ENCODE measurements around the gene PHACTR3. TPM values are rescaled to one million over a fixed set of nuclear protein-coding genes. Genes with fewer than 3 reads are reported as not detected.

Gene PHACTR3
- total RNA-seq, 2 donors from 2014 or later: 0.13 TPM; not detected in 1

- Mint-ChIP-seq H3K9me3 (no peaks in the 10 kb centered on the region), H3K4me1 (no peaks in the 10 kb centered on the region), H3K27ac (no peak overlapping the region), H3K27me3 (ENCODE audit: insufficient read depth) (peaks cover 11% of the 10 kb centered on the region), H3K4me3 (no peak overlapping the region), H3K36me3 (ENCODE audit: low read depth) (no peaks in the 10 kb centered on the region)
- Histone ChIP-seq H3K36me3 (ENCODE audit: control insufficient read depth, insufficient read depth, low read length) (no peaks in the 10 kb centered on the region), H3K27me3 (ENCODE audit: control insufficient read depth, insufficient read depth, low read length, poor library complexity, severe bottlenecking) (no peaks in the 10 kb centered on the region), H3K9ac (ENCODE audit: extremely low read depth, low read length, poor library complexity, severe bottlenecking) (no peak overlapping the region), H3K4me3 (ENCODE audit: low read length) (no peak overlapping the region), H3K27ac (ENCODE audit: low read depth, low read length) (no peak overlapping the region), H3K4me1 (ENCODE audit: control insufficient read depth, insufficient read depth, low read length) (no peaks in the 10 kb centered on the region), H3K9me3 (ENCODE audit: control insufficient read depth, low read length) (no peaks in the 10 kb centered on the region)
- DNase-seq: peak; percentile 41
- peak; percentile 20 for TF ChIP-seq CTCF (conservative IDR thresholded peaks at IDR 0.05)
- 74 to 75% methylated on average over 6 to 8 of the region's 8 CpGs for WGBS, 2 experiments (ENCODE audit: insufficient coverage in 1 of 2, insufficient read length in 1 of 2)
Observed at GRCh38 chr20:59824711-59825562, 220.6 kb downstream of the PHACTR3 start.

GRCh38 chr20:59825563-59825920, 221.2 kb downstream of the PHACTR3 start:
- H3K36me3 Mint-ChIP-seq (ENCODE audit: low read depth): no peaks in the 10 kb centered on the region
- Histone ChIP-seq H3K4me1 (ENCODE audit: control insufficient read depth, insufficient read depth, low read length) (no peaks in the 10 kb centered on the region), H3K27me3 (ENCODE audit: control insufficient read depth, insufficient read depth, low read length, poor library complexity, severe bottlenecking) (no peaks in the 10 kb centered on the region), H3K9ac (ENCODE audit: extremely low read depth, low read length, poor library complexity, severe bottlenecking) (no peak overlapping the region), H3K4me3 (ENCODE audit: low read length) (no peak overlapping the region), H3K9me3 (ENCODE audit: control insufficient read depth, low read length) (no peaks in the 10 kb centered on the region), H3K36me3 (ENCODE audit: control insufficient read depth, insufficient read depth, low read length) (no peaks in the 10 kb centered on the region), H3K27ac (ENCODE audit: low read depth, low read length) (no peak overlapping the region)
- no peak for DNase-seq
- no peaks in the 10 kb centered on the region for H3K9me3 Mint-ChIP-seq
- H3K4me3 Mint-ChIP-seq: no peak overlapping the region
- peaks cover 15% of the 10 kb centered on the region for H3K27me3 Mint-ChIP-seq (ENCODE audit: insufficient read depth)
- WGBS, 2 experiments (ENCODE audit: insufficient coverage in 1 of 2, insufficient read length in 1 of 2): 87 to 100% methylated on average over 1 to 4 of the region's 4 CpGs
- no peak for TF ChIP-seq CTCF (conservative IDR thresholded peaks at IDR 0.05)
- H3K27ac Mint-ChIP-seq: no peak overlapping the region
- H3K4me1 Mint-ChIP-seq: no peaks in the 10 kb centered on the region

GRCh38 chr20:59825944-59826759, 221.8 kb downstream of the PHACTR3 start:
- WGBS, 2 experiments (ENCODE audit: insufficient coverage in 1 of 2, insufficient read length in 1 of 2): 78 to 85% methylated on average over 7 to 11 of the region's 11 CpGs
- no peaks in the 10 kb centered on the region for H3K36me3 ChIP-seq (ENCODE audit: control insufficient read depth, insufficient read depth, low read length)
- no peak overlapping the region for H3K4me3 Mint-ChIP-seq
- H3K4me1 ChIP-seq (ENCODE audit: control insufficient read depth, insufficient read depth, low read length): no peaks in the 10 kb centered on the region
- peaks cover 13% of the 10 kb centered on the region for H3K27me3 Mint-ChIP-seq (ENCODE audit: insufficient read depth)
- H3K27ac ChIP-seq (ENCODE audit: low read depth, low read length): no peak overlapping the region
- no peak overlapping the region for H3K4me3 ChIP-seq (ENCODE audit: low read length)
- H3K9ac ChIP-seq (ENCODE audit: extremely low read depth, low read length, poor library complexity, severe bottlenecking): no peak overlapping the region
- no peak overlapping the region for H3K27ac Mint-ChIP-seq
- no peaks in the 10 kb centered on the region for H3K4me1 Mint-ChIP-seq
- no peaks in the 10 kb centered on the region for H3K9me3 Mint-ChIP-seq
- H3K27me3 ChIP-seq (ENCODE audit: control insufficient read depth, insufficient read depth, low read length, poor library complexity, severe bottlenecking): no peaks in the 10 kb centered on the region
- no peak for TF ChIP-seq CTCF (conservative IDR thresholded peaks at IDR 0.05)
- no peaks in the 10 kb centered on the region for H3K9me3 ChIP-seq (ENCODE audit: control insufficient read depth, low read length)
- no peaks in the 10 kb centered on the region for H3K36me3 Mint-ChIP-seq (ENCODE audit: low read depth)
- peak; percentile 31 for DNase-seq
